Stimulated activated CD4-positive, alpha-beta T cell treated with anti-CD3 and anti-CD28 coated beads, Interleukin-1b, Interleukin-23, amount 100 ng/mL, for 4 hours (primary cell): ENCODE data around the gene CMSS1.

Experiments
- DNase-seq, 2 donors: peaks; one replicate each; pipeline ENCODE4 v3.0.0-alpha.2; 2020; ENCODE audit warnings: low read depth in 2 of 2

The CMSS1 gene

GRCh38 chr3:99854756-99855298, 37.2 kb downstream of the CMSS1 start:
- no peak for DNase-seq

DNA sequence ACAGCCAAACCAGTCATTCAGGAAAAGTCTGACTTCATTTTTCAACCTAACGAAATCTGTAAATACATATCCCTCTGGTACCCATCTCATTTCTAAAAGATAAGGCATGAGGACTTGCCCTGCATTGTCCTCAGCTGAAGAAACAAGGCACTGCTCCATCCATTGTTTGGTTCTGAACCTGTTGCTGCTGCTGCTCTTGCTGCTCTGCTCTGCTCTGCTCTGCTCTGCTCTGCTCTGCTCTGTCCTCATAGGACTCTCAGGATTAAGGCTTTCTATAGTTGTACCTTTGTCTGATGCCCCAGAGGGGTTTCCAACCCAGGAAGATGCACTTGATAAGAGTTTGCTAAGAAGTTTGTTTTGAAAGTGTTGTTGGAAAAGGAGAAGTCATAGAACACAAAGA, 38.2 kb downstream of the CMSS1 start:
- no peak for DNase-seq

- DNase-seq, result no peak
Observed at GRCh38 chr3:99856437-99857220, 39.0 kb downstream of the CMSS1 start.

- no peak for DNase-seq
Observed at GRCh38 chr3:99857278-99857677, 39.6 kb downstream of the CMSS1 start.

DNA sequence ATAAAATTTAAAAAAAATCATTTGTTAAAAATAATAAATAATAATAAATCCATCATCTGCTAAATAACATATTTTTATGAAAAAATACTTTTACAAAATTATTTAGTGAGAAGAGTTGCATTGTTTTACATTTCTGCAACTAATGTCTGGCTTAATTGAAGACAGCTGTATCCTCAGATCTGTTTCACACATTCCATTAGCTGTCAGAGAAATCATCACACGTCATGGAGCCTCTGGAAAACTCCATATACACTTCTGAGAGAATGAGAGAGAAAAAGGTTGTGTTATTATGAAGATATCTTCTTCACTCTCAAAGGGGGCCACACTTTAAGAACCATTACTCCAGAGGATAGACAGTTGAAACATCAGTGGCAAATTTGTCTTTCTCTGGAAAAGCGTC, 40.8 kb downstream of the CMSS1 start:
- DNase-seq, result no peak

GRCh38 chr3:99859825-99860224, 42.2 kb downstream of the CMSS1 start:
- no peak for DNase-seq

DNA sequence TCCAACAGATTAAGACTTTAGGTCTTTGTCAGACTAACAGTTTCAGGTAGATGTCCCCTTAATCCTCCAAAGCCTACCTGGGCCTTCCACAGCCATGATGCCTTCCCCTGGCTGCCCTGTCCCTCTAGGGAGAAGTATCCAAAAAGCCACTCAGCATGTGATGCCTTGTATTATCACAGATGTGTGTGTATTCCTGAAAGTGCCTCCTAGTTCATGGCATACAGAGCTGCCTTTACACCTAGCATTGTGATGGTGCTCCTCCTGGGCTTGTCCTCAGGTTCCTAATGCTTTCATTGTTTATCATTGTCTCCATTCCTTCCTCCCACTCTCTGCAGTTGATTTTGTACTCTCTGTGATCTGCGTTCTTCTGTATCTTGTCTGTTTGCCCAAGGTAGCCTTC, 43.6 kb downstream of the CMSS1 start:
- DNase-seq, result no peak

- no peak for DNase-seq
Observed at GRCh38 chr3:99862208-99862607, 44.5 kb downstream of the CMSS1 start.

DNA sequence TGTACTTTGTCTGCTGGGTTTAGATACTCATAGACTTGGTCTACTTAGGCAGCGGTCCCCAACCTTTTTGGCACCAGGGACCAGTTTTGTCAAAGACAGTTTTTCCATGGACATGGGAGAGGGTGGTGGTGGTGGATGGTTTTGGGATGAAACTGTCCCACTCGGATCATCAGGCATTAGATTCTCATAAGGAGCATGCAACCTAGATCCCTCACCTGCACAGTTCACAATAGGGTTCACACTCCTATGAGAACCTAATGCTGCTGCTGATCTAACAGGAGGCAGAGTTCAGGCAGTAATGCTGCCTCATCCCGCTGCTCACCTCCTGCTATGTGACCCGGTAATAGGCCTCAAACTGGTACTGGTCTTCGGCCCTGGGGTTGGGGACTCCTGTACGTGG, 45.3 kb downstream of the CMSS1 start:
- DNase-seq, result no peak

- DNase-seq, result no peak
Observed at GRCh38 chr3:99863588-99863987, 45.9 kb downstream of the CMSS1 start.

DNA sequence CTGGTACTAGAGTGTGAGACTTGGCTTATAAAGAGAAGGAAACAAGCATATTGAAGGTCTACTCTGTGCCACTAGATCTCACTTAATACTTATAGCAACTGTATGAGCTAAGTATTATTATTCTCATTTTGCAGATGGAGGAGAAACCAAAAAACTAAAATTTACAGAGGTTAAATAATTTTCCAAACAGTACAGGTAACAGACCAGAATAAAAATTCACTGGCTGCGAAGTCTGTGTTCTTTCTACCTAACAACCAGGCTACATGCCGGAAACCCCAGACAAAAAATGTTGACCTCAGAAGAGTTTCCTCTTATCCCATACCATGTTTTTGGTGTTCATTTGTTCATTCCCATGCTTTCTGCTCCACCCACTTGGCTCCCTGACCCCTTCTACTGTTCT, 46.6 kb downstream of the CMSS1 start:
- DNase-seq, result no peak

GRCh38 chr3:99865321-99865720, 47.7 kb downstream of the CMSS1 start:
- no peak for DNase-seq

GRCh38 chr3:99866261-99866761, 48.6 kb downstream of the CMSS1 start:
- DNase-seq, result no peak

GRCh38 chr3:99867594-99868310, 50.1 kb downstream of the CMSS1 start:
- no peak for DNase-seq

DNA sequence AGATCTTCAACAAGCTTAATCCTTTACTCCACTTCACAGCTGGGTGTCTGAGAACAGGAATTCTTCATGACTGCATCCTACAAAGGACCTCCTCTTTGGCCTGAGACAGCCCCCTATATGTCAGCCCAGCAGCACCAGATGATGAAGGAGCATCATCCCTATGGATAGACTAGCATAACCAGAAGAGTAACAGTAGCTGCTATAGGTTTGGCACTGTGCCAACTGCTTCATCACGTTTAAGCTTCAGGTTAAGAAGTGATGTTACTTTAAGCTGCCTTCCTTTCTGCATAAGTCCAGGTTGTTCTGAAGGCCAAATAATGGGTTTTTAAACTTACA, 50.6 kb downstream of the CMSS1 start:
- no peak for DNase-seq

- DNase-seq, result no peak
Observed at GRCh38 chr3:99869621-99870020, 52.0 kb downstream of the CMSS1 start.

DNA sequence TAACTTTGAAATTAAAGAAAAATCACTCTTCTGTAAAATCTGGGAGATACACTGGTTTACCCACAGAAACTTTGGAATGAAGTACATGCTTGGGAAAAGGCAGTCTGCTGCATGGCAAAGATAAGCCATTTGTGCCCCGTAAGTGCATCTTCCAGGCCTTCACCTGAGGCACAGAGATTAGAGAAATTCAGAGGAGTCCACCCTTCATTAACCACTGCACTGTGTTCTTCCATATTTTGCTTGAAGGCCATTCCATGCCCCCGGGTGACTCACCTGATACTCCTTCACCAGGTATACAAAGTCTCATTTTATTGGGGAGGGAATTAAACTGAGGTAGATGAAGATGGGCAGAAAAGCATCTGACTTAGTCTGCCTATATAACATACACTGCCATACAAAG, 53.0 kb downstream of the CMSS1 start:
- DNase-seq, result no peak

DNA sequence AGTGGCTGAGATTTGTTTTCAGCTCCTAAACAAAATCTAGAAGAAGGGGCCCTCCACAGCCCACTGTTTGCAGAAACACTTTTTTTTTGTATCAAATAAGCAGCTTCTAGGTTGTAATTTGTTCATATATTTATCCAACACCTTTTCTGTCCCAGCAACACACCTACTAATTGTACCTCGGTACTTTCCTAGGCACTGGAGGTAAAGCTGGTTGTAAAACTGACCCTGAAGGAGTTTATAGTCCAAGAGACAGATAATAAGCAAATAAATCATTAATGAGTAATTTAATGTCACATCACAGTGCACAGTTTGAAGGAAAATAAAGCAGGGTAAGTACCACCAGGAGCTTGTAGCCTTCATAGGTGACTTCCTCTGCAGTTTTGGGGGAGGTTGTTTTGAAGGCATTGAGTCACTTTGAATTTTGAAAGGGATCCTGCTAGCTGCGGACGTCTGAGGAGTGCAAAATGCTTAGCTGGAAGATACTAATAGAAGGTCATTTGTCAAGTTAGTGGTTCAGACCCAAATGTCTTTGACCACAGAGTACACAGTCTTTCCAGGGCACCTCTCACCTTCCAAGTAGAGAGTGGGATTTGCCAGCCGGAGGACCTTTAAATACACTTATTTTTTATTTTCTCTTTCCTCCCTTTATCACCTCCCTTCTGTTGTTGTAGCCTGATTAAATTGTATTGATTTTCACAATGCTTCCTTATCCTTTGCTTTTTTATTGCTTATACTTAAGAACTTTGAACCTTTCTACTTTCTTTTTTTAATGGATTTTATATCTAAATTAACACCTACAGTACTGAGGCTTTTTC, 53.8 kb downstream of the CMSS1 start:
- DNase-seq, result no peak

DNA sequence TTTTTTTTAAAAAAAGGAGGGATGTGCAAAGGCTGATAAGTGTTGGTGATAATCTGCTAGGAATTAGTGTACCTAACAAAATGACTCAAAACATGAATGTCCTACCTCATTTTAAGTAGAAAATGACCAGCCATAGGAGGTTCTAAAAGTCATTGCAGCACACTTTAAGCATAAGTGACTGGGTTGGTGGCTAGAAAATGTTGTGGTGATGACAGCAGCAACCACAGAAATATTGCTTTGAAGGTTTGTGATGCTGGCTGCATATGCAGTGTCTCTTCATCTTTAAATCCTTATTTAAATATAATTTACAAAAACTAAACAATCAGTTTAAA, 55.2 kb downstream of the CMSS1 start:
- DNase-seq, result no peak

DNA sequence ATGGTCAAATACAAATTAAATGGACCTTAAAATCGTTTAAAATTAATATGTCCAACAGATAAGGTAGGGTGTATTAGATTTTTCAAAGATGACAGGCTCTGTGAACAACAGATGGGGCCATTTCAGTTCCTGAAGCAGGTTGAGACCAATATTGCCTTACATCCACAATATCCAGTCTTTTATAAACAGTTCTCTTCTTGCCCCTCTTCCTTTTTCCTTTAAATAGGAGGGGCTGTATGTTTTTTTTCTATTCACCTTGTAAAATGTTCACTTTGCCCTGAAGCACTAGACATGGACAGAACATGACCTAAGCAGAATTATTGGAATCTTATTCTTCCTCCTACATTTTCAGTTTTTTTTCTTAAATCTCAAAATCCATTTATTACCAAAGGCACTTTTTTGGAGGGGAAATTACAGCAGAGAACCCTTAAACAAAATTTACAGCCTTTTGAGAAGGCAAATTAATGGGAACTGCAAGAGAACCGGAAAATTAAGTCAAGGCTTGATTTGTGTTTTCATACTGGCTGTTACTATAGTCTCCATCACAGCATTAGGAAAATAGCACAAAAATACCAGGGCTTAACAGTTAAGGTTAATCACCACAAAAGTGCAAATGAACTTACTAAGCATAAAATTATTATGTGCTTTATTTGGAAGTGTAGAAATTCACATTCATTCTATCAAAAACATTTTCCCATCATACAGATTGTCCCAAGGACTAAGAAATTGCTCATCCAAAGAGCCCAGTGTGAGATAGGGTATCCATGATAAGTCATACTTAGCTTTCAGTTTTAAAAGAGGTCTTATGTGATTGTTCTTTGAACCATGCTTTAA, 55.8 kb downstream of the CMSS1 start:
- DNase-seq, result no peak

GRCh38 chr3:99874237-99875002, 56.8 kb downstream of the CMSS1 start:
- no peak for DNase-seq
